ENCODE data around the gene UFD1. TPM values are rescaled to one million over a fixed set of nuclear protein-coding genes. Genes with fewer than 3 reads are reported as not detected.

The UFD1 gene
- total and polyA plus RNA-seq, 2 of the 13 experiments (the other 11 are each of a cell fraction or from before 2014, with no cell fraction given) = 47.9 to 51.1 TPM

GRCh38 chr22:19447330-19448075 lies 31.5 kb downstream of the UFD1 start, which contains the start of gene C22orf39 (continued):
- TF ChIP-seq ZBTB40 (IDR thresholded peaks at IDR 0.05) = no peak
- TF ChIP-seq ZBTB40 (CRISPR knock-in tag; IDR thresholded peaks at IDR 0.05) = no peak
- TF ChIP-seq NAIF1 (CRISPR knock-in tag; IDR thresholded peaks at IDR 0.05; ENCODE audit: borderline replicate concordance) = 0 out of 2 replicates have a peak, but pooled peaks have one; percentile 58
- no peak for TF ChIP-seq NFATC3 (CRISPR knock-in tag; IDR thresholded peaks at IDR 0.05)
- TF ChIP-seq BRF2 (CRISPR knock-in tag; IDR thresholded peaks at IDR 0.05) = no peak
- no peak for TF ChIP-seq ZNF383 (CRISPR knock-in tag; IDR thresholded peaks at IDR 0.05; ENCODE audit: borderline replicate concordance)
- no peak; the same call in 1 of the 2 replicates for TF ChIP-seq RFX1 (IDR thresholded peaks at IDR 0.05)
- peak; percentile 89 for TF ChIP-seq NR2C2 (CRISPR knock-in tag; IDR thresholded peaks at IDR 0.05; ENCODE audit: borderline replicate concordance)
- peak; percentile 49; the same call in 1 of the 2 replicates for TF ChIP-seq ISL2 (CRISPR knock-in tag; IDR thresholded peaks at IDR 0.05)
- TF ChIP-seq ZNF772 (CRISPR knock-in tag; IDR thresholded peaks at IDR 0.05) = no peak; the same call in 1 of the 2 replicates
- peak; percentile 62 for TF ChIP-seq CREM (IDR thresholded peaks at IDR 0.05)
- no peak for TF ChIP-seq CREM (CRISPR knock-in tag; IDR thresholded peaks at IDR 0.05)
- 0 out of 2 replicates have a peak, but pooled peaks have one; percentile 61 for TF ChIP-seq NR1H2 (CRISPR knock-in tag; IDR thresholded peaks at IDR 0.05; ENCODE audit: borderline replicate concordance, low read depth)
- TF ChIP-seq SUZ12 (IDR thresholded peaks at IDR 0.05; ENCODE audit: low read depth, low read length) = no peak
- TF ChIP-seq ZNF503 (CRISPR knock-in tag; IDR thresholded peaks at IDR 0.05) = 0 out of 2 replicates have a peak, but pooled peaks have one; percentile 33
- TF ChIP-seq, protein P1, sequence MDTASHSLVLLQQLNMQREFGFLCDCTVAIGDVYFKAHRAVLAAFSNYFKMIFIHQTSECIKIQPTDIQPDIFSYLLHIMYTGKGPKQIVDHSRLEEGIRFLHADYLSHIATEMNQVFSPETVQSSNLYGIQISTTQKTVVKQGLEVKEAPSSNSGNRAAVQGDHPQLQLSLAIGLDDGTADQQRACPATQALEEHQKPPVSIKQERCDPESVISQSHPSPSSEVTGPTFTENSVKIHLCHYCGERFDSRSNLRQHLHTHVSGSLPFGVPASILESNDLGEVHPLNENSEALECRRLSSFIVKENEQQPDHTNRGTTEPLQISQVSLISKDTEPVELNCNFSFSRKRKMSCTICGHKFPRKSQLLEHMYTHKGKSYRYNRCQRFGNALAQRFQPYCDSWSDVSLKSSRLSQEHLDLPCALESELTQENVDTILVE (CRISPR knock-in tag; IDR thresholded peaks at IDR 0.05) = no peak
- TF ChIP-seq ZNF207 (IDR thresholded peaks at IDR 0.05; ENCODE audit: borderline replicate concordance) = no peak

All from HepG2 (cell line).